Keratinocyte (primary cell): ENCODE data around the gene C10orf120. TPM values are rescaled to one million over a fixed set of nuclear protein-coding genes. Genes with fewer than 3 reads are reported as not detected.

ENCODE experiments used
- DNase-seq: peaks from one replicate; pipeline ENCODE4 v3.0.0-alpha.2; 2011; ENCODE audit warnings: low read depth, missing footprints, low spot score
- FAIRE-seq: peaks from 2 replicates; lab custom pipeline; 2011; peaks lifted over from hg19 to GRCh38; lab: Jason Lieb, UNC
- H2AFZ ChIP-seq: 2 replicates; pipeline ENCODE4 v1.6.0; 2012; ENCODE audit warnings: low read length, control low read depth, inconsistent platforms; ENCODE audit not compliant: control insufficient read depth
- H3K27ac ChIP-seq: 2 replicates; pipeline ENCODE4 v1.5.1; 2011; ENCODE audit warnings: low read length; ENCODE audit not compliant: control insufficient read depth, insufficient read depth
- H3K27me3 ChIP-seq: 3 replicates; pipeline ENCODE4 v1.6.0; 2011; ENCODE audit warnings: low read length; ENCODE audit not compliant: control insufficient read depth, insufficient read depth; ENCODE audit errors: extremely low read depth
- H3K36me3 ChIP-seq, 2 experiments: 2 replicates in 1 of 2; 3 replicates in 1 of 2; pipeline ENCODE4 v1.5.1; 2011; ENCODE audit warnings: low read length in 2 of 2, mild to moderate bottlenecking in 1 of 2; ENCODE audit not compliant: control insufficient read depth in 2 of 2, insufficient read depth in 2 of 2; ENCODE audit errors: extremely low read depth in 1 of 2
- H3K4me1 ChIP-seq: 3 replicates; pipeline ENCODE4 v1.5.1; 2011; ENCODE audit warnings: low read length; ENCODE audit not compliant: control insufficient read depth, insufficient read depth; ENCODE audit errors: extremely low read depth
- H3K4me2 ChIP-seq: 3 replicates; pipeline ENCODE4 v1.6.0; 2011; ENCODE audit warnings: low read depth, low read length; ENCODE audit not compliant: control insufficient read depth, insufficient read depth; ENCODE audit errors: extremely low read depth
- H3K4me3 ChIP-seq, 3 experiments: fragments of 200-600 bp in 1 of 3; sonication (generic) in 1 of 3; 2 replicates in 2 of 3; 3 replicates in 1 of 3; pipeline ENCODE4 v1.5.1; 2011 to 2016; ENCODE audit warnings: low read length in 3 of 3, mild to moderate bottlenecking in 3 of 3, control low read depth in 2 of 3, inconsistent platforms in 1 of 3, low read depth in 1 of 3, mixed read lengths in 1 of 3, mixed run types in 1 of 3, moderate library complexity in 1 of 3; ENCODE audit not compliant: control insufficient read depth in 2 of 3, insufficient read depth in 2 of 3; ENCODE audit errors: extremely low read depth in 1 of 3
- H3K79me2 ChIP-seq: 2 replicates; pipeline ENCODE4 v1.6.0; 2012; ENCODE audit warnings: low read length; ENCODE audit not compliant: control insufficient read depth, insufficient read depth
- H3K9ac ChIP-seq: 3 replicates; pipeline ENCODE4 v1.6.0; 2011; ENCODE audit warnings: low read length; ENCODE audit not compliant: control insufficient read depth, insufficient read depth; ENCODE audit errors: extremely low read depth
- H3K9me1 ChIP-seq: 3 replicates; pipeline ENCODE4 v1.6.0; 2011; ENCODE audit warnings: low read length; ENCODE audit not compliant: control insufficient read depth, insufficient read depth; ENCODE audit errors: extremely low read depth
- H3K9me3 ChIP-seq: 2 replicates; pipeline ENCODE4 v1.5.1; 2012; ENCODE audit warnings: low read depth, low read length; ENCODE audit not compliant: control insufficient read depth
- H4K20me1 ChIP-seq: 3 replicates; pipeline ENCODE4 v1.6.0; 2011; ENCODE audit warnings: low read length; ENCODE audit not compliant: control insufficient read depth, insufficient read depth; ENCODE audit errors: extremely low read depth
- EZH2 ChIP-seq: IDR thresholded peaks from one replicate; pipeline ENCODE4 v1.6.1; 2012; ENCODE audit warnings: inconsistent platforms, mild to moderate bottlenecking, low read length, moderate library complexity
- dilution Hi-C: fragments of 300-500 bp; cut with MboI; formaldehyde crosslinking; loops from one replicate; pipeline ENCODE4 v1.7.0; 2020; ENCODE audit warnings: low sequenced_read_pairs; ENCODE audit not compliant: extremely low pct_ligation_motif_present
- polyA plus RNA-seq, 5 experiments: library from polyadenylated mRNA; depleted of rRNA in 3 of 5; stranded (reverse) in 3 of 5; stranded (forward) in 1 of 5; unstranded in 1 of 5; fragments of >200 nt; gene quantifications; 1 replicate in 1 of 5; 2 replicates in 3 of 5; 3 replicates in 1 of 5; pipeline versions ENCODE4 v1.2.1 to v1.2.3, GENCODE V29; 2011 to 2012; ENCODE audit warnings: missing spikeins in 2 of 5, low read depth in 1 of 5, low replicate concordance in 1 of 5
- TF ChIP-seq, protein P1 (sequence below), 3 experiments: IDR thresholded peaks in 1 of 3; conservative IDR thresholded peaks in 1 of 3; optimal IDR thresholded peaks in 1 of 3; 2 replicates in 2 of 3; 3 replicates in 1 of 3; pipeline versions ENCODE3 to v1.5.1; 2011; ENCODE audit warnings: low read length in 3 of 3, mild to moderate bottlenecking in 3 of 3, moderate library complexity in 2 of 3, control low read depth in 1 of 3, inconsistent platforms in 1 of 3; ENCODE audit not compliant: insufficient read depth in 2 of 3; ENCODE audit errors: extremely low read depth in 1 of 3

The C10orf120 gene
- polyA plus RNA-seq, 1 donor (not counting 4 experiments of a cell fraction or from before 2014, with no cell fraction given), result not detected

DNA sequence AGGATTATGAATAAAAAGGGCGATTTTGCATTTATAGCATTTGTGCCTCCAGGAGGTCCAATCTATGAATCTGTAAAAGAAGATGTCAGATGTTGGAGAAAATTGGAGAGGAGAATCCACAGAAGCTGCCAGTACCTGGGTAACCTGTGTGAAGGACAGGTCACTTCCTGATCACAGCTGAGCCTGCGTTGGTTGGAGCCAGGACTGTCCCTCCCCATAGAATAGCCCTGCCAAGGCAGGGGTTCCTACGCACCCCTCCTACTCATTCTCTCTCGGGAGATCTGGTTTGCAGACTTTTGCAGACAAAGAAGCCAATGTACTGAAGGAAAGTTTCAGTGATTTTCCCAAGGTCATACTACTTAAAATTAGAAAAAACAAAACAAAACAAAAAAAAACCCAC lies 10.3 kb upstream of the C10orf120 start:
- H3K27ac ChIP-seq, result no peak overlapping the region
- no peak overlapping the region for H3K4me2 ChIP-seq
- H4K20me1 ChIP-seq, result no peaks in the 10 kb centered on the region
- TF ChIP-seq, protein P1, sequence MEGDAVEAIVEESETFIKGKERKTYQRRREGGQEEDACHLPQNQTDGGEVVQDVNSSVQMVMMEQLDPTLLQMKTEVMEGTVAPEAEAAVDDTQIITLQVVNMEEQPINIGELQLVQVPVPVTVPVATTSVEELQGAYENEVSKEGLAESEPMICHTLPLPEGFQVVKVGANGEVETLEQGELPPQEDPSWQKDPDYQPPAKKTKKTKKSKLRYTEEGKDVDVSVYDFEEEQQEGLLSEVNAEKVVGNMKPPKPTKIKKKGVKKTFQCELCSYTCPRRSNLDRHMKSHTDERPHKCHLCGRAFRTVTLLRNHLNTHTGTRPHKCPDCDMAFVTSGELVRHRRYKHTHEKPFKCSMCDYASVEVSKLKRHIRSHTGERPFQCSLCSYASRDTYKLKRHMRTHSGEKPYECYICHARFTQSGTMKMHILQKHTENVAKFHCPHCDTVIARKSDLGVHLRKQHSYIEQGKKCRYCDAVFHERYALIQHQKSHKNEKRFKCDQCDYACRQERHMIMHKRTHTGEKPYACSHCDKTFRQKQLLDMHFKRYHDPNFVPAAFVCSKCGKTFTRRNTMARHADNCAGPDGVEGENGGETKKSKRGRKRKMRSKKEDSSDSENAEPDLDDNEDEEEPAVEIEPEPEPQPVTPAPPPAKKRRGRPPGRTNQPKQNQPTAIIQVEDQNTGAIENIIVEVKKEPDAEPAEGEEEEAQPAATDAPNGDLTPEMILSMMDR (optimal IDR thresholded peaks at IDR 0.05 in 1 of 3, IDR thresholded peaks at IDR 0.05 in 1 of 3, conservative IDR thresholded peaks at IDR 0.05 in 1 of 3; ENCODE audit: extremely low read depth in 1 of 3, insufficient read depth in 2 of 3, low read length in 3 of 3), result no peak
- no peak for TF ChIP-seq EZH2
- peaks cover 20% of the 10 kb centered on the region for H3K27me3 ChIP-seq
- H3K9me3 ChIP-seq, result no peaks in the 10 kb centered on the region
- H3K4me1 ChIP-seq, result no peaks in the 10 kb centered on the region
- no peaks in the 10 kb centered on the region for H3K9me1 ChIP-seq
- H3K36me3 ChIP-seq, result no peaks in the 10 kb centered on the region
- H3K79me2 ChIP-seq, result no peaks in the 10 kb centered on the region
- dilution Hi-C loops, result loop anchor here (25.0 kb wide), 1 partner anchor 173 kb away; no protein-coding TSS in a partner anchor
- H2AFZ ChIP-seq, result no peak overlapping the region
- no peak overlapping the region for H3K4me3 ChIP-seq
- H3K9ac ChIP-seq, result no peak overlapping the region
- DNase-seq (no peak), FAIRE-seq (no peak)

DNA sequence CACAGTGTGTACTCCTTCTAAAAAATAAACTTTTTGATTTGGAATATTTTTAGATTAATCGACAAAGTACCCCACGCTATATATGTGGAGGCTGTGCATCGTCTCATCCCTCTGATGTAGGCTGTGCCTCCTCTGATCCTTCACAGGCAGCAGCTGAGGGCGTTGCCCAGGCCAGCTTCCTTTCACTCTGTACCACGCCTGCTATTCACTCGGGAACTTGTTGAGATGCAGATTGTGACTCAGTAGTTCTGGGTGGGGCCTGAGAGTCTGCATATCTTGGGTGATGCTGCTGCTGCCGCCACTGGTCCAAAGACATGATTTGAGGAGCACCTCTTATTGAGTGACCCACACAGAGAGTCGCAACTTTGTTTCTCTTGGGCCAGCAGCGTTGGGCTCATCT lies 7.9 kb upstream of the C10orf120 start:
- H3K4me2 ChIP-seq, result no peak overlapping the region
- no peak overlapping the region for H2AFZ ChIP-seq
- H3K36me3 ChIP-seq, result no peaks in the 10 kb centered on the region
- no peaks in the 10 kb centered on the region for H3K4me1 ChIP-seq
- no peaks in the 10 kb centered on the region for H4K20me1 ChIP-seq
- FAIRE-seq (no peak), DNase-seq (no peak)
- no peaks in the 10 kb centered on the region for H3K9me1 ChIP-seq
- no peak overlapping the region for H3K4me3 ChIP-seq
- H3K79me2 ChIP-seq, result no peaks in the 10 kb centered on the region
- dilution Hi-C loops, result loop anchor here (25.0 kb wide), 1 partner anchor 170 kb away; no protein-coding TSS in a partner anchor
- H3K9me3 ChIP-seq, result no peaks in the 10 kb centered on the region
- H3K9ac ChIP-seq, result no peak overlapping the region
- TF ChIP-seq, protein P1 (optimal IDR thresholded peaks at IDR 0.05 in 1 of 3, IDR thresholded peaks at IDR 0.05 in 1 of 3, conservative IDR thresholded peaks at IDR 0.05 in 1 of 3; ENCODE audit: extremely low read depth in 1 of 3, insufficient read depth in 2 of 3, low read length in 3 of 3), result no peak
- no peak for TF ChIP-seq EZH2
- H3K27ac ChIP-seq, result no peak overlapping the region
- peaks cover 20% of the 10 kb centered on the region for H3K27me3 ChIP-seq
